ENCODE measurements around the gene PTPN3. TPM values are rescaled to one million over a fixed set of nuclear protein-coding genes. Genes with fewer than 3 reads are reported as not detected.
"Not testable (repeated sequence)": the region's sequence is repeated elsewhere in the genome, so short reads cannot be mapped to it uniquely, and the experiment has no call there.

PTPN3 gene
- polyA plus RNA-seq (ENCODE audit: insufficient read length): 60.7 TPM
- long read RNA-seq, donor 1, full-length matches to known transcripts: 6 of 6 reads
- long read RNA-seq, donor 1, partial matches to known transcripts: 0 of 6 reads
- long read RNA-seq, donor 1, other reads (novel, unspliced or antisense): 0 of 6 reads
- long read RNA-seq, donor 2, full-length matches to known transcripts: 2 of 2 reads
- long read RNA-seq, donor 2, partial matches to known transcripts: 0 of 2 reads
- long read RNA-seq, donor 2, other reads (novel, unspliced or antisense): 0 of 2 reads
- long read RNA-seq, donor 3, full-length matches to known transcripts: 2 of 2 reads
- long read RNA-seq, donor 3, partial matches to known transcripts: 0 of 2 reads
- long read RNA-seq, donor 3, other reads (novel, unspliced or antisense): 0 of 2 reads
- long read RNA-seq, donor 4: 0 reads
- long read RNA-seq, donor 5, full-length matches to known transcripts: 7 of 7 reads
- long read RNA-seq, donor 5, partial matches to known transcripts: 0 of 7 reads
- long read RNA-seq, donor 5, other reads (novel, unspliced or antisense): 0 of 7 reads
- long read RNA-seq, donor 6, full-length matches to known transcripts: 1 of 1 reads
- long read RNA-seq, donor 6, partial matches to known transcripts: 0 of 1 reads
- long read RNA-seq, donor 6, other reads (novel, unspliced or antisense): 0 of 1 reads
- long read RNA-seq, donor 7, full-length matches to known transcripts: 3 of 3 reads
- long read RNA-seq, donor 7, partial matches to known transcripts: 0 of 3 reads
- long read RNA-seq, donor 7, other reads (novel, unspliced or antisense): 0 of 3 reads
- long read RNA-seq, donor 8, full-length matches to known transcripts: 3 of 3 reads
- long read RNA-seq, donor 8, partial matches to known transcripts: 0 of 3 reads
- long read RNA-seq, donor 8, other reads (novel, unspliced or antisense): 0 of 3 reads

GRCh38 chr9:109498195-109499092 is at the start of gene PTPN3:
Gene PTPN3 (minus strand): TSS chr9:109498307. CDS start chr9:109463434, 34,873 bp downstream.
- DNase-seq: no peak

GRCh38 chr9:109544954-109545353 is 46.8 kb upstream of the PTPN3 start:
- not testable (repeated sequence) for DNase-seq

- no peak for DNase-seq
Measured at GRCh38 chr9:109542922-109543321, 44.8 kb upstream of the PTPN3 start.

- DNase-seq: no peak
Measured at GRCh38 chr9:109538346-109538745, 40.2 kb upstream of the PTPN3 start.

GRCh38 chr9:109537288-109537687 is 39.2 kb upstream of the PTPN3 start:
- no peak for DNase-seq

GRCh38 chr9:109536859-109537258 is 38.8 kb upstream of the PTPN3 start:
- DNase-seq: no peak

- no peak for DNase-seq
Measured at GRCh38 chr9:109535365-109535764, 37.3 kb upstream of the PTPN3 start.

- no peak for DNase-seq
Measured at GRCh38 chr9:109534151-109534550, 36.0 kb upstream of the PTPN3 start.

- not testable (repeated sequence) for DNase-seq
Measured at GRCh38 chr9:109532652-109533051, 34.5 kb upstream of the PTPN3 start.

- DNase-seq: no peak
Measured at GRCh38 chr9:109522106-109522505, 24.0 kb upstream of the PTPN3 start.

- DNase-seq: peak; percentile 77
Measured at GRCh38 chr9:109520475-109521132, 22.5 kb upstream of the PTPN3 start.

GRCh38 chr9:109519366-109519765 is 21.3 kb upstream of the PTPN3 start:
- DNase-seq: no peak

GRCh38 chr9:109518621-109519335 is 20.7 kb upstream of the PTPN3 start:
- no peak for DNase-seq

GRCh38 chr9:109517901-109518377 is 19.8 kb upstream of the PTPN3 start:
- no peak for DNase-seq

- DNase-seq: no peak
Measured at GRCh38 chr9:109513871-109514270, 15.8 kb upstream of the PTPN3 start.

- no peak for DNase-seq
Measured at GRCh38 chr9:109512170-109512756, 14.2 kb upstream of the PTPN3 start.

- DNase-seq: no peak
Measured at GRCh38 chr9:109510506-109510905, 12.4 kb upstream of the PTPN3 start.

- not testable (repeated sequence) for DNase-seq
Measured at GRCh38 chr9:109510042-109510441, 11.9 kb upstream of the PTPN3 start.

- no peak for DNase-seq
Measured at GRCh38 chr9:109509611-109510010, 11.5 kb upstream of the PTPN3 start.

GRCh38 chr9:109507421-109507838 is 9.3 kb upstream of the PTPN3 start:
- no peak for DNase-seq

All from left kidney (tissue), 8 donors.